GM10266 (cell line): Measurements from ENCODE around the gene SUGP2.
"Not testable (repeated sequence)": the region's sequence is repeated elsewhere in the genome, so short reads cannot be mapped to it uniquely, and the experiment has no call there.

Experiments used
- DNase-seq: peaks from one replicate; pipeline ENCODE4 v3.0.0; 2012; ENCODE audit errors: extremely low spot score
- TF ChIP-seq, protein P1 (sequence below): IDR thresholded peaks from 2 replicates; pipeline ENCODE4 v1.5.1; 2012; ENCODE audit warnings: mild to moderate bottlenecking, low read depth; ENCODE audit not compliant: control insufficient read depth, insufficient read depth; ENCODE audit errors: missing control alignments

The SUGP2 gene

DNA sequence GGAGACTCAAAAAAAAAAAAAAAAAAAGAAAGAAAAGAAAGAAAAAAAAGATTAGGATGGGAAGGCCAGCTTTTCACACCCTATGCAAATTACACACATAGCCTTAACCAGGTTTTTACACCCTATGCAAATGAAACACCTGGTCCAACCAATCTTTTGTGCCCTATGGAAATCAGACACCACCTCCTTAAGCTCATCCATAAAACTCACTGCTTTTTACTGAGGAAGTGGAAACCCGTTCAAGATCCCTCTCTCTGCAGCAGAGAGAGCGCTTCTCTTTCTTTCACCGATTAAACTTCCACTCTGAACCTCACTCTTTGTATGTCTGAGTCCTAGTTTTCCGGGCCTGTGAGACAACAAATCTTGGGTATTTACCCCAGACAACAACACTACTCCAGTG is 67.0 kb downstream of the SUGP2 start:
- no peak for DNase-seq

DNA sequence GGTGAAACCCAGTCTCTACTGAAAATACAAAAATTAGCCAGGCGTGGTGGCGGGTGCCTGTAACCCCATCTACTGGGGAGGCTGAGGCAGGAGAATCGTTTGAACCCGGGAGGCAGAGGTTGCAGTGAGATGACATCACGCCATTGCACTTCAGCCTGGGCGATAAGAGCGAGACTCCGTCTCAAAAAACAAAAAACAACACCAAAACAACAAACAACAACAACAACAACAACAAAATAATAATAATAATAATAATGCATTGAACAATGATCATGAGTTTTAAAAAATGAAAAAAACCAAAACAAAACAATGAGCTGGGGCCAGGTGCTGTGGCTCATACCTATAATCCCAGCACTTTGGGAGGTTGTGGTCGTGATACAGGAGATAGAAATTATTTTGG is 69.2 kb downstream of the SUGP2 start:
- TF ChIP-seq, protein P1, sequence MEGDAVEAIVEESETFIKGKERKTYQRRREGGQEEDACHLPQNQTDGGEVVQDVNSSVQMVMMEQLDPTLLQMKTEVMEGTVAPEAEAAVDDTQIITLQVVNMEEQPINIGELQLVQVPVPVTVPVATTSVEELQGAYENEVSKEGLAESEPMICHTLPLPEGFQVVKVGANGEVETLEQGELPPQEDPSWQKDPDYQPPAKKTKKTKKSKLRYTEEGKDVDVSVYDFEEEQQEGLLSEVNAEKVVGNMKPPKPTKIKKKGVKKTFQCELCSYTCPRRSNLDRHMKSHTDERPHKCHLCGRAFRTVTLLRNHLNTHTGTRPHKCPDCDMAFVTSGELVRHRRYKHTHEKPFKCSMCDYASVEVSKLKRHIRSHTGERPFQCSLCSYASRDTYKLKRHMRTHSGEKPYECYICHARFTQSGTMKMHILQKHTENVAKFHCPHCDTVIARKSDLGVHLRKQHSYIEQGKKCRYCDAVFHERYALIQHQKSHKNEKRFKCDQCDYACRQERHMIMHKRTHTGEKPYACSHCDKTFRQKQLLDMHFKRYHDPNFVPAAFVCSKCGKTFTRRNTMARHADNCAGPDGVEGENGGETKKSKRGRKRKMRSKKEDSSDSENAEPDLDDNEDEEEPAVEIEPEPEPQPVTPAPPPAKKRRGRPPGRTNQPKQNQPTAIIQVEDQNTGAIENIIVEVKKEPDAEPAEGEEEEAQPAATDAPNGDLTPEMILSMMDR: no peak
- no peak for DNase-seq

More for the DNA sequence above, 67.0 kb downstream of the SUGP2 start:
- TF ChIP-seq, protein P1: no peak

DNA sequence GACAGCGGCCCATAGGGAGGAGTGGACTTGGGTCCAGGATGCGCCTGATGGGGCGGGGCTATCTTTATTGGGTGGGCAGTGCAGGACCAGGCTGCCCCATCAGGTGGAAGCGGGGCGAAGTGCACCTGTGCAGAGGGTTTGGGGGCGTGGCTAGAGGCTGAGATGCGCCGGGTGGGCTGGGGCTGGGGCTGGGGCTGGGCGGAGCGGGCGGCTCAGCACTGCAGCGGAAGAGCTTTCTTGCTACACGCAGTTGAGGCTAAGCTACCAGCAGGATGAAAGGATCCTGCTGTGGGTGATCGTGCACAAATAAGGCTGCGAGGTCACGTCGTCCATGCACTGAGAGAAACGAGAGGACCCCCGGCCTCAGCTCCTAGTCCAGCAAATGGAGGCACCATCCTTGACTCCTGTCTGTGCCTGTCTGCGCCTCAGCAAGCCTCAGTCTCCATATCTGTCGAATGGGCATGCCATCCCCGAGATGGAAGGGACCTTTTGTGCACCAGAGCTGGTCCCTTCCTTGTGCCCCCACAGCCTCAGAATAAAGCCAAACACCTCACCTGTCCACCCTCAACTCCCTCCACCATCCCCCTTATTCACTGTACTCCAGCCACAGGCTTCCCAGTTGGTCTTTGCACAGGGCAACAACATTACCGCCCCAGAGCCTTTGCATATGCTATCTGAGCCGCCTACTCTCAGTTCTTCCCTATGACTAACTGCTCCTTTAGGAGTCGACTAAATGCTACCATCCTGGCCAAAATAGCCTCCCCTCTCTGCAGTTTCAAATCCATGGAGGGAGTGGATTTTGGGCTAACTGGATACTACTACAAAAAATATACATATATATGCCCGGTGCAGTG is 71.3 kb downstream of the SUGP2 start:
- DNase-seq: no peak

DNA sequence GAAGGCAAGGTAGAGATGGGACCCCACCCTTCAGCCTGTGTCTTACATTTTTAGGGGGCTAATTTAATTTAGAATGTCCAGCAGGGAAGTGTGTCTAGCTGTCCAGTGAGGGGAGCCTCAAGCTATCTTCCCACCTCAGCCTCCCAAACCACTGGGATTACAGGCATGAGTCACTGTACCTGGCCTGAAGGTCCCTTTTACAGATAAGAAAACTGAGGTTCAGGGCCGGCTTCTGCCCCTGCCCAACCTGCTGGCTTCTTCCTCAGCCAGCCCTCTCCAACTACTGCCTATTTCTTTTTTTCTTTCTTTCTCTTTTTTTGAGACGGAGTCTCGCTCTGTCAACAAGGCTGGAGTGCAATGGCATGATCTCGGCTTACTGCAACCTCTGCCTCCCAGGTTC is 72.9 kb downstream of the SUGP2 start:
- TF ChIP-seq, protein P1: no peak
- no peak for DNase-seq

More for the DNA sequence above, 71.3 kb downstream of the SUGP2 start:
- TF ChIP-seq, protein P1: no peak

DNA sequence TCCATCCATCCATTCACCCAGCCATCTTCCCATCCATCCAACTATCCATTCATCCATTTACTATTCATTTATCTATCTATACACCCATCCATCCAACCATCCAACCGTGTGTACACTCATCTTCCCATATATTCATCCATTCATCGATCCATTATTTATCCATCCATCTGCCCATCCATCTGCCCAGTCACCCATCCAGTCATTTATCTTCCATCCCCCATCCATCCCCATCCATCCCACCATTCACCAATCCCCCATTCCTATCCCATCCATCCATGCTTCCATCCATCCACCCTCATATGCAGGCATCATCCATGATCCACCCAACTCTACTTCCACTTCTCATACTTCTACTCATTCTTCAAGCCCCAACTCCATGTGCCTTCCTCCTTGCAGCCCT is 78.3 kb downstream of the SUGP2 start:
- TF ChIP-seq, protein P1: no peak
- no peak for DNase-seq

DNA sequence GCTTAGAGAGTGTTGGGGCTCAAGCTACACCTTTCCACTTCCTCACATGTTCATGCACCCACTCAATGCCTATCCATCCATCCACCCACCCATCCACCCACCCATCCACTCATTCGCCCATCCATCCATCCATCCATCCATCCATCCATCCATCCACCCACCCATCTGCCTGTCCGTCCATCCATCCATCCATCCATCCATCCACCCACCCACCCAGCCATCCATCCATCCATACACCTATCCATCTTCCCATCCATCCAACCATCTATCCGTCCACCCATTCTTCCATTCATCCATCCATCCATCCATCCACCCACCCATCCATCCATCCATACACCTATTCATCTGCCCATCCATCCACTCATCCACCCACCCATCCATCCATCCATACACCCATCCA is 79.2 kb downstream of the SUGP2 start:
- DNase-seq: no peak
- TF ChIP-seq, protein P1: no peak

DNA sequence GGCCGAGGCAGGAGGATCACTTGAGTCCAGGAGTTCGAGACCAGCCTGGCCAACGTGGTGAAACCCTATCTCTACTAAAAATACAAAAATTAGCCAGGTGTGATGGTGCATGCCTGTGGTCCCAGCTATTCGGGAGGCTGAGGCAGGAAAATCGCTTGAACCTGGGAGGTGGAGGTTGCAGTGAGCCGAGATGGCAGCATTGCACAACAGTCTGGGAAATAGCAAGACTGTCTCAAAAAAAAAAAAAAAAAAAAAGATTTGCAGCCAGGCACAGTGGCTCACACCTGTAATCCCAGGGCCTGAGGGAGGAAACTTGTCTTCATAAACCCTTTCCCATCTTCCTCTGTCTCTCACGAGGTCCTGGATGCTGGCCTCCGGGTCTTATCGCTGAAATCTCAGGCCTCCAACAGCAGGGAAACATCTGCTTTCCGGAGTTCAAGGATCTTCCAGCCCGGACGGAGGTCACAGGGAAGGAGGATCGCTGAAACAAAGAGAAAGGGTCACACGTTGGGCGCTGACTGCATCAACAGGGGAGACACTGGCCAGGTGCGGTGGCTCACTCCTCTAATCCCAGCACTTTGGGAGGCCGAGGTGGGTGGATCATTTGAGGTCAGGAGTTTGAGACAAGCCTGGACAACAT is 80.8 kb downstream of the SUGP2 start:
- DNase-seq: not testable (repeated sequence)
